ENCODE results near the gene ZNF101.

GRCh38 chr19:19654441-19654840, 14.2 kb upstream of the ZNF101 start:
- TF ChIP-seq CTCF (conservative IDR thresholded peaks at IDR 0.05; ENCODE audit: low read depth, low read length) (no peak), EZH2 (IDR thresholded peaks at IDR 0.05; ENCODE audit: borderline replicate concordance, low read depth, low read length, poor library complexity, severe bottlenecking) (no peak)

All from A673 (cell line).